Heart left ventricle (tissue), 13 donors: ENCODE measurements around the gene SMIM12.

Experiments
- CTCF ChIP-seq, 12 donors: fragments of 200-600 bp; sonication (generic) in 4 of 12; IDR thresholded peaks; one replicate each; pipeline versions ENCODE4 v1.5.0 to v1.8.0; 2018 to 2022; ENCODE audit warnings: antibody characterized with exemption in 12 of 12, mild to moderate bottlenecking in 5 of 12
- POLR2A ChIP-seq, 2 donors: fragments of 450-650 bp; IDR thresholded peaks; one replicate each; pipeline ENCODE4 v1.6.1; 2017; ENCODE audit warnings: antibody characterized with exemption in 2 of 2, mild to moderate bottlenecking in 2 of 2, moderate library complexity in 2 of 2
- donor health status: ischemic (EF 13 %, LVEDD 7.1; RV severe dilation, severe dysfunction).
- donor health status: DM: no; HTN: yes; CAD: no.
- donor health status: DM: no; HTN: no; CAD: no.
- donor health status: ischemic (EF 25% LVEDD 6.9; RV normal size, moderate dysfunction).
- donor health status: ischemic (EF 25% LVEDD 5.7; RV mildly dilated, moderate dysfunction).
- donor health status: ischemic (EF 35%, LVEDD 5.7; RV mildly dilated, moderate dysfunction).
- donor health status: nonischemic (EF 11% LVEDD 7.7; RV severe dilation, severe dysfunction).
- donor health status: DM: yes; HTN: yes; CAD: no.
- donor health status: PGD.
- donor health status: ischemic (EF 29% LVEDD 5.4; RV normal size, mild dysfunction).
- donor health status: nonischemic (EF 23%, LVEDD 6.1; RV moderate dilation, normal function).

- TF ChIP-seq CTCF (IDR thresholded peaks at IDR 0.05) (no peak), POLR2A (IDR thresholded peaks at IDR 0.05) (no peak)
Measured at GRCh38 chr1:34858901-34859445, 576 bp downstream of the SMIM12 start.
